Measurements from ENCODE around the gene KIN. TPM values are rescaled to one million over a fixed set of nuclear protein-coding genes. Genes with fewer than 3 reads are reported as not detected.

The KIN gene
- polyA plus RNA-seq, 1 of the 3 experiments (the other 2 are of a cell fraction) = 3.2 TPM

GRCh38 chr10:7766241-7766640, 21.6 kb downstream of the KIN start:
- Histone ChIP-seq H3K4me2 (no peak overlapping the region), H3K9me3 (no peaks in the 10 kb centered on the region), H3F3A (replicated peaks; ENCODE audit: insufficient read depth) (no peaks in the 10 kb centered on the region), H3K36me3 (replicated peaks in 1 of 2; ENCODE audit: control insufficient read depth in 1 of 2, insufficient read depth in 2 of 2, low read length in 1 of 2) (peaks cover 69 to 79% of the 10 kb centered on the region in 2 experiments), H3K9ac (no peak overlapping the region), H3K4me3 (ENCODE audit: low read depth in 2 of 2, low read length in 1 of 2) (no peak overlapping the region), H2AFZ (ENCODE audit: low read depth) (no peak overlapping the region), H3K27ac (ENCODE audit: low read depth in 2 of 2, low read length in 1 of 2) (no peak overlapping the region), H3K27me3 (ENCODE audit: insufficient read depth) (no peaks in the 10 kb centered on the region), H3K9me2 (no peaks in the 10 kb centered on the region), H3K79me2 (ENCODE audit: insufficient read depth) (no peaks in the 10 kb centered on the region), H4K20me1 (ENCODE audit: insufficient read depth) (no peaks in the 10 kb centered on the region), H3K4me1 (ENCODE audit: control insufficient read depth in 1 of 2, insufficient read depth in 2 of 2, low read depth in 1 of 2, low read length in 1 of 2) (no peaks in the 10 kb centered on the region)
- TF ChIP-seq RAD21 (IDR thresholded peaks at IDR 0.05; ENCODE audit: low read length) (no peak), RXRA (IDR thresholded peaks at IDR 0.05; ENCODE audit: borderline replicate concordance, low read depth) (no peak), MEF2A (IDR thresholded peaks at IDR 0.05; ENCODE audit: borderline replicate concordance, low read depth) (no peak), FOXJ3 (CRISPR knock-in tag; IDR thresholded peaks at IDR 0.05) (no peak), JUND (IDR thresholded peaks at IDR 0.05) (no peak)
- TF ChIP-seq, protein P1, sequence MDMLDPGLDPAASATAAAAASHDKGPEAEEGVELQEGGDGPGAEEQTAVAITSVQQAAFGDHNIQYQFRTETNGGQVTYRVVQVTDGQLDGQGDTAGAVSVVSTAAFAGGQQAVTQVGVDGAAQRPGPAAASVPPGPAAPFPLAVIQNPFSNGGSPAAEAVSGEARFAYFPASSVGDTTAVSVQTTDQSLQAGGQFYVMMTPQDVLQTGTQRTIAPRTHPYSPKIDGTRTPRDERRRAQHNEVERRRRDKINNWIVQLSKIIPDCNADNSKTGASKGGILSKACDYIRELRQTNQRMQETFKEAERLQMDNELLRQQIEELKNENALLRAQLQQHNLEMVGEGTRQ (IDR thresholded peaks at IDR 0.05; ENCODE audit: borderline replicate concordance, low read depth, low read length) = no peak
- WGBS (ENCODE audit: low lambda C conversion rate) = 97% methylated on average over 3 of the region's 3 CpGs
- no peak for DNase-seq
- ChIA-PET POLR2A (no interaction called here), CTCF (interaction anchor here (0.6 to 0.7 kb wide), 2 partner anchors 1358 to 1362 kb away, joined by 3 read pairs; no protein-coding TSS in a partner anchor)

DNA sequence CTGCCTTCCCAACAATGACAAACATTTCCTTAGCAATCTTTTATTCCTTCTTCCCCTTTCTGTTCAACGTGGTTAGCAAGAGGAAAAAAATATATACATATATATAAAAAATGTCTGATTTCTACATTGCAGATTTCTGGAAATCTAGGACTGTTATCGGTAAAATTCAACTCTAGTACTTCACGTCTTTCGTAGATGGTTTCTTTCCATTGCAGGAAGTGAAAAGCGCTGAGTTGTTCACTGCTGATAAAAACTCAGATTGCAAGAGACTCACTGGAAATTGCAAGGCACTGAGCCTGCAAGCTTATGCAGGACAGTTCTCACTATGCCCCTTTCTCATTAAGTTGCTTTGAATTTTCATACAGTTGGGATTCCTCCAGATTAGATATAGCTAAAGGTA, 23.9 kb downstream of the KIN start:
- POLR2A ChIA-PET = no interaction called here
- no peak overlapping the region for H3K9ac ChIP-seq
- H3K36me3 ChIP-seq (replicated peaks in 1 of 2; ENCODE audit: control insufficient read depth in 1 of 2, insufficient read depth in 2 of 2, low read length in 1 of 2) = peaks cover 75 to 78% of the 10 kb centered on the region in 2 experiments
- no peak overlapping the region for H2AFZ ChIP-seq (ENCODE audit: low read depth)
- no peaks in the 10 kb centered on the region for H3F3A ChIP-seq (replicated peaks; ENCODE audit: insufficient read depth)
- no peak for TF ChIP-seq REST (IDR thresholded peaks at IDR 0.05; ENCODE audit: low read depth, low read length)
- TF ChIP-seq GATA2 (CRISPR knock-in tag; IDR thresholded peaks at IDR 0.05) = no peak
- TF ChIP-seq RAD21 (IDR thresholded peaks at IDR 0.05; ENCODE audit: low read length) = no peak
- TF ChIP-seq, protein P1 (IDR thresholded peaks at IDR 0.05; ENCODE audit: borderline replicate concordance, low read depth, low read length) = no peak
- TF ChIP-seq MEF2A (IDR thresholded peaks at IDR 0.05; ENCODE audit: borderline replicate concordance, low read depth) = no peak
- TF ChIP-seq YY1 (IDR thresholded peaks at IDR 0.05; ENCODE audit: low read depth) = no peak
- no peak for TF ChIP-seq EP300 (IDR thresholded peaks at IDR 0.05; ENCODE audit: borderline replicate concordance in 1 of 2, low read depth in 1 of 2, low read length in 1 of 2)
- no peak for TF ChIP-seq FOXM1 (IDR thresholded peaks at IDR 0.05; ENCODE audit: low read depth)
- no peak for TF ChIP-seq RXRA (IDR thresholded peaks at IDR 0.05; ENCODE audit: borderline replicate concordance, low read depth)
- no peak for TF ChIP-seq NFIC (IDR thresholded peaks at IDR 0.05; ENCODE audit: borderline replicate concordance)
- TF ChIP-seq SMC3 (IDR thresholded peaks at IDR 0.05; ENCODE audit: low read depth, low read length) = no peak
- no peak overlapping the region for H3K27ac ChIP-seq (ENCODE audit: low read depth in 2 of 2, low read length in 1 of 2)
- DNase-seq = no peak
- no peaks in the 10 kb centered on the region for H3K9me2 ChIP-seq
- 84% methylated on average over 5 of the region's 5 CpGs for WGBS (ENCODE audit: low lambda C conversion rate)
- H4K20me1 ChIP-seq (ENCODE audit: insufficient read depth) = no peaks in the 10 kb centered on the region
- H3K79me2 ChIP-seq (ENCODE audit: insufficient read depth) = no peaks in the 10 kb centered on the region
- no peak overlapping the region for H3K4me2 ChIP-seq
- no peaks in the 10 kb centered on the region for H3K27me3 ChIP-seq (ENCODE audit: insufficient read depth)
- no peak overlapping the region for H3K4me3 ChIP-seq (ENCODE audit: low read depth in 2 of 2, low read length in 1 of 2)
- CTCF ChIA-PET = no interaction called here
- no peaks in the 10 kb centered on the region for H3K4me1 ChIP-seq (ENCODE audit: control insufficient read depth in 1 of 2, insufficient read depth in 2 of 2, low read depth in 1 of 2, low read length in 1 of 2)
- no peaks in the 10 kb centered on the region for H3K9me3 ChIP-seq

All from SK-N-SH (cell line).